ENCODE measurements around the gene IRAK1BP1. TPM values are rescaled to one million over a fixed set of nuclear protein-coding genes. Genes with fewer than 3 reads are reported as not detected.
"Not testable (repeated sequence)": the region's sequence is repeated elsewhere in the genome, so short reads cannot be mapped to it uniquely, and the experiment has no call there.

Gene IRAK1BP1
- total and polyA plus RNA-seq, 8 donors = 1.4 to 10.6 (median 2.7) TPM

GRCh38 chr6:78917788-78918187 lies 50.4 kb downstream of the IRAK1BP1 start:
- no peak overlapping the region for H3K27ac ChIP-seq
- TF ChIP-seq POLR2A (IDR thresholded peaks at IDR 0.05) (no peak), CTCF (IDR thresholded peaks at IDR 0.05) (no peak), POLR2AphosphoS5 (IDR thresholded peaks at IDR 0.05) (no peak)
- H3K4me1 ChIP-seq = no peaks in the 10 kb centered on the region
- H3K9me3 ChIP-seq = peaks cover 7 to 44% (median 23%) of the 10 kb centered on the region in 4 donors
- no peak for DNase-seq
- intact Hi-C loops (cut with DNase I; ENCODE audit: low total_unique reads) = no loop called here
- no peak overlapping the region for H3K4me3 ChIP-seq
- 86 to 100% (median 98%) methylated on average over 1 of the region's 1 CpG for WGBS, 5 donors
- no peaks in the 10 kb centered on the region for H3K36me3 ChIP-seq
- no peaks in the 10 kb centered on the region for H3K27me3 ChIP-seq

GRCh38 chr6:78921168-78921567 lies 53.8 kb downstream of the IRAK1BP1 start:
- H3K36me3 ChIP-seq; intact Hi-C loops (cut with DNase I; ENCODE audit: low total_unique reads); H3K27ac ChIP-seq; H3K27me3 ChIP-seq; H3K4me3 ChIP-seq; DNase-seq; H3K4me1 ChIP-seq: not testable (repeated sequence)
- 84 to 98% (median 89%) methylated on average over 10 of the region's 10 CpGs for WGBS, 5 donors
- peaks cover 7 to 56% (median 34%) of the 10 kb centered on the region in 4 donors for H3K9me3 ChIP-seq

- DNase-seq = no peak
- Histone ChIP-seq H3K36me3 (no peaks in the 10 kb centered on the region), H3K4me1 (no peaks in the 10 kb centered on the region), H3K9me3 (peaks cover 4 to 45% (median 26%) of the 10 kb centered on the region in 4 donors), H3K4me3 (no peak overlapping the region), H3K27ac (no peak overlapping the region), H3K27me3 (no peaks in the 10 kb centered on the region)
- WGBS, 5 donors = 80 to 97% (median 85%) methylated on average over 3 of the region's 3 CpGs
- intact Hi-C loops (cut with DNase I; ENCODE audit: low total_unique reads) = no loop called here
- TF ChIP-seq CTCF (IDR thresholded peaks at IDR 0.05) (no peak), POLR2A (IDR thresholded peaks at IDR 0.05) (no peak), POLR2AphosphoS5 (IDR thresholded peaks at IDR 0.05) (no peak), EP300 (IDR thresholded peaks at IDR 0.05) (no peak)
Measured at GRCh38 chr6:78925317-78925716, 58.0 kb downstream of the IRAK1BP1 start.

- Histone ChIP-seq H3K9me3 (peaks cover 0 to 13% (median 0%) of the 10 kb centered on the region in 4 donors), H3K4me1 (no peaks in the 10 kb centered on the region), H3K27me3 (no peaks in the 10 kb centered on the region), H3K27ac (no peak overlapping the region), H3K36me3 (peaks cover 0 to 31% (median 18%) of the 10 kb centered on the region in 4 donors), H3K4me3 (no peak overlapping the region)
- WGBS, 5 donors = 88 to 94% (median 92%) methylated on average over 2 of the region's 2 CpGs
- intact Hi-C loops (cut with DNase I; ENCODE audit: low total_unique reads) = no loop called here
- TF ChIP-seq CTCF (IDR thresholded peaks at IDR 0.05) = no peak
- TF ChIP-seq POLR2AphosphoS5 (IDR thresholded peaks at IDR 0.05) = no peak
- TF ChIP-seq POLR2A (IDR thresholded peaks at IDR 0.05) = no peak
- TF ChIP-seq EP300 (IDR thresholded peaks at IDR 0.05) = no peak
- DNase-seq = no peak
Measured at GRCh38 chr6:78935553-78935952, 68.2 kb downstream of the IRAK1BP1 start.

- 47 to 73% (median 65%) methylated on average over 2 of the region's 2 CpGs for WGBS, 5 donors
- TF ChIP-seq POLR2A (IDR thresholded peaks at IDR 0.05) (no peak), CTCF (IDR thresholded peaks at IDR 0.05) (no peak), POLR2AphosphoS5 (IDR thresholded peaks at IDR 0.05) (no peak), EP300 (IDR thresholded peaks at IDR 0.05) (no peak)
- Histone ChIP-seq H3K4me1 (no peaks in the 10 kb centered on the region), H3K4me3 (no peak overlapping the region), H3K27ac (no peak overlapping the region), H3K27me3 (no peaks in the 10 kb centered on the region), H3K36me3 (peaks cover 4 to 40% (median 28%) of the 10 kb centered on the region in 4 donors), H3K9me3 (peaks cover 0 to 13% (median 0%) of the 10 kb centered on the region in 4 donors)
- intact Hi-C loops (cut with DNase I; ENCODE audit: low total_unique reads) = no loop called here
- DNase-seq = no peak
Measured at GRCh38 chr6:78936515-78936914, 69.2 kb downstream of the IRAK1BP1 start.

All from stomach (tissue), 9 donors.